Parathyroid adenoma (tissue), 2 donors: Measurements from ENCODE around the gene TAF11L4.
"Not testable (repeated sequence)": the region's sequence is repeated elsewhere in the genome, so short reads cannot be mapped to it uniquely, and the experiment has no call there.

Experiments
- H2AFZ ChIP-seq: fragments of 300-600 bp; sonication (generic); one replicate; pipeline ENCODE4 v1.7.0; 2017; ENCODE audit warnings: antibody characterized with exemption, mild to moderate bottlenecking
- H3K27ac ChIP-seq: fragments of 300-600 bp; sonication (generic); one replicate; pipeline ENCODE4 v1.7.0; 2017
- H3K27me3 ChIP-seq: fragments of 300-600 bp; sonication (generic); one replicate; pipeline ENCODE4 v1.7.0; 2017; ENCODE audit warnings: low read length; ENCODE audit not compliant: control insufficient read depth, insufficient read depth
- H3K36me3 ChIP-seq: fragments of 300-600 bp; sonication (generic); one replicate; pipeline ENCODE4 v1.7.0; 2017; ENCODE audit warnings: low read length; ENCODE audit not compliant: control insufficient read depth, insufficient read depth
- H3K4me1 ChIP-seq: fragments of 300-600 bp; sonication (generic); one replicate; pipeline ENCODE4 v1.7.0; 2017; ENCODE audit warnings: control low read depth
- H3K4me2 ChIP-seq: fragments of 300-600 bp; sonication (generic); one replicate; pipeline ENCODE4 v1.7.0; 2017; ENCODE audit warnings: low read length
- H3K4me3 ChIP-seq: fragments of 300-600 bp; sonication (generic); one replicate; pipeline ENCODE4 v1.7.0; 2017; ENCODE audit warnings: low read depth, low read length
- H3K79me2 ChIP-seq: fragments of 300-600 bp; sonication (generic); one replicate; pipeline ENCODE4 v1.7.0; 2017; ENCODE audit warnings: control low read depth
- H3K9ac ChIP-seq: fragments of 300-600 bp; sonication (generic); one replicate; pipeline ENCODE4 v1.7.0; 2017; ENCODE audit warnings: mild to moderate bottlenecking
- H3K9me3 ChIP-seq: fragments of 300-600 bp; sonication (generic); one replicate; pipeline ENCODE4 v1.7.0; 2017; ENCODE audit warnings: low read length; ENCODE audit not compliant: control insufficient read depth
- CTCF ChIP-seq: fragments of 300-600 bp; sonication (generic); IDR thresholded peaks from one replicate; pipeline ENCODE4 v1.7.0; 2017; ENCODE audit warnings: antibody characterized with exemption, mild to moderate bottlenecking
- donor health status: primary hyperparathyroidism.

The TAF11L4 gene

GRCh38 chr5:17521501-17521900 lies at the start of gene TAF11L4:
TSS of gene TAF11L4 (plus strand) at chr5:17521801.
- H3K4me1 ChIP-seq, H3K79me2 ChIP-seq, H3K36me3 ChIP-seq, H3K27ac ChIP-seq, H2AFZ ChIP-seq, H3K4me3 ChIP-seq, H3K9ac ChIP-seq, H3K27me3 ChIP-seq, H3K9me3 ChIP-seq, H3K4me2 ChIP-seq: not testable (repeated sequence)

DNA sequence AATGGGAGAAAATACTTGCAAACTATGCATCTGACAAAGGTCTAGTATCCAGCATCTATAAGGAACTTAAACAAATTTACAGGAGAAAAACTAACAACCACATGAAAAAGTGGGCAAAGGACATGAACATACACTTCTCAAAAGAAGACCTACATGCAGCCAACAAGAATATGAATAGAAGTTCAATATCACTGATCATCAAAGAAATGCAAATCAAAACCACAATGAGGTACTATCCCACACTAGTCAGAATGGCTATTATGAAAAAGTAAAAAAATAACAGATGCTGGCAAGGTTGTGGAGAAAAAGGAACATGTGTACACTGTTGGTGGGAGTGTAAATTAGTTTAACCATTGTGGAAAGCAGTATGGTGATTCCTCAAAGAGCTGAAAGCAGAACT lies 46.5 kb upstream of the TAF11L4 start:
- H3K36me3 ChIP-seq, H3K9me3 ChIP-seq, H3K27me3 ChIP-seq, H3K79me2 ChIP-seq, H3K4me3 ChIP-seq, H3K4me2 ChIP-seq, H2AFZ ChIP-seq, H3K9ac ChIP-seq, H3K27ac ChIP-seq, H3K4me1 ChIP-seq: not testable (repeated sequence)

DNA sequence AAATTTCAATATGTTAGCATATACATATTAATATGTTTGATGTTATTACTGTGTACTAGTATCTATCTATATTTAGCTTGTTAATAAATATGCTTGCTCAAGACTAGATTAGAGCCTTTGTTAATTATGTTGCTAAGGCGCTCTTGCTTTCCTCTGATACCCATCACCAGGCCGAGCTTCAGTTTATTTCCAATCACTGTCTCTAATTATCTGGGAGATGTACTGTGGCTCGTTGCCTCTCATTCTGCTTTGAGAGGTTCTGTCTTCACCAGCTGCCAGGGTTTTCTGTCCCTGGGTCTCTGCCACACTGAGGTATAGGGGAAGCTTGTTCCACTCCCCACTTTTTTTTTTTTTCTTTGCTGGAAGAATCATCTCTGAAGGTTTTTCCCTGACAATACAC lies 44.6 kb upstream of the TAF11L4 start:
- H3K4me1 ChIP-seq, result no peaks in the 10 kb centered on the region
- no peak overlapping the region for H2AFZ ChIP-seq
- no peaks in the 10 kb centered on the region for H3K36me3 ChIP-seq
- no peaks in the 10 kb centered on the region for H3K79me2 ChIP-seq
- H3K27ac ChIP-seq, result no peak overlapping the region
- H3K9me3 ChIP-seq, result no peaks in the 10 kb centered on the region
- TF ChIP-seq CTCF, result no peak
- no peak overlapping the region for H3K4me3 ChIP-seq
- H3K9ac ChIP-seq, result no peak overlapping the region
- H3K4me2 ChIP-seq, result no peak overlapping the region
- H3K27me3 ChIP-seq, result no peaks in the 10 kb centered on the region

- Histone ChIP-seq H3K4me3 (no peak overlapping the region), H3K9ac (no peak overlapping the region), H3K27ac (no peak overlapping the region), H3K4me2 (no peak overlapping the region), H3K36me3 (no peaks in the 10 kb centered on the region), H2AFZ (no peak overlapping the region), H3K27me3 (no peaks in the 10 kb centered on the region), H3K4me1 (no peaks in the 10 kb centered on the region), H3K9me3 (no peaks in the 10 kb centered on the region), H3K79me2 (no peaks in the 10 kb centered on the region)
- no peak for TF ChIP-seq CTCF
These were observed 43.9 kb upstream of the TAF11L4 start for GRCh38 chr5:17477573-17478265.

DNA sequence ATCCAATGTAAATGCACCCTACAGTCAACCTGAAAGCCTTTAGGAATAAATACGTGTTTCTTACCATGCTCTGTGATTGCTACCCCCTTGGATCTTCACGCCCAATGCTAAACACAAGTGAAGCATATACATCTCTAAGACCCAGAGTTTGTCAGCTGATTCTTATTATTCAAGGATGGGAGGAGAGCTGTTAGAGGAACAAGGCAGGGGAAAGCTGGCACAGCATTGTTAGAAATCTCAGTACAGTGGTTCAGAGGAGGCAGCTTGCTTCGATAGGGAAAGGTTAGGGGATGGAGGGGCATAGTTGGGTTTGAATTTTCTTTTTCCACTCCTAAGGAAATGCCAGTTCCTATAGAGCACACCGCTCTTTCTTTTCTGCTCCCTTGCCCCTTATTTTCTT lies 40.2 kb upstream of the TAF11L4 start:
- Histone ChIP-seq H3K36me3 (no peaks in the 10 kb centered on the region), H3K79me2 (no peaks in the 10 kb centered on the region), H3K27ac (no peak overlapping the region), H2AFZ (peak overlapping the region; percentile 14), H3K4me1 (no peaks in the 10 kb centered on the region), H3K27me3 (no peaks in the 10 kb centered on the region), H3K4me2 (no peak overlapping the region), H3K4me3 (no peak overlapping the region), H3K9ac (no peak overlapping the region), H3K9me3 (no peaks in the 10 kb centered on the region)
- TF ChIP-seq CTCF, result no peak

DNA sequence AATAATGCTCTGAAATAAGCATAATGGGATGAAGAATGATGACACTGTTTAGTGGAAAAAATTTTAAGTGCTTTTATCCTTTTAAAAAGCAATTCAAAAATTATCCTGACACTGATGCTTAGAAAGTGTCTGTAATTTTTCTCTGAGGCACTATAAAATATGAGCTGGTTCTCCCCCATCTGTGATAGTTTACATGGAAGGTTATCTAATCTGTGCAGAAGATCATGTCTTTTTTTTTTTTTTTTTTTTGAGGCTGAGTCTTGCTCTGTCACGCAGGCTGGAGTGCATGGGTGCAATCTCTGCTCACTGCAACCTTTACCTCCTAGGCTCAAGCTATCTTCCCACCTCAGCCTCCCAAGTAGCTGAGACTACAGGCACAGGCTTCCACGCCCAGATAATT lies 38.8 kb upstream of the TAF11L4 start:
- Histone ChIP-seq H3K79me2 (no peaks in the 10 kb centered on the region), H3K4me3 (no peak overlapping the region), H3K36me3 (no peaks in the 10 kb centered on the region), H3K27ac (no peak overlapping the region), H2AFZ (no peak overlapping the region), H3K9me3 (no peaks in the 10 kb centered on the region), H3K4me1 (no peaks in the 10 kb centered on the region), H3K4me2 (no peak overlapping the region), H3K27me3 (no peaks in the 10 kb centered on the region), H3K9ac (no peak overlapping the region)
- TF ChIP-seq CTCF, result no peak

DNA sequence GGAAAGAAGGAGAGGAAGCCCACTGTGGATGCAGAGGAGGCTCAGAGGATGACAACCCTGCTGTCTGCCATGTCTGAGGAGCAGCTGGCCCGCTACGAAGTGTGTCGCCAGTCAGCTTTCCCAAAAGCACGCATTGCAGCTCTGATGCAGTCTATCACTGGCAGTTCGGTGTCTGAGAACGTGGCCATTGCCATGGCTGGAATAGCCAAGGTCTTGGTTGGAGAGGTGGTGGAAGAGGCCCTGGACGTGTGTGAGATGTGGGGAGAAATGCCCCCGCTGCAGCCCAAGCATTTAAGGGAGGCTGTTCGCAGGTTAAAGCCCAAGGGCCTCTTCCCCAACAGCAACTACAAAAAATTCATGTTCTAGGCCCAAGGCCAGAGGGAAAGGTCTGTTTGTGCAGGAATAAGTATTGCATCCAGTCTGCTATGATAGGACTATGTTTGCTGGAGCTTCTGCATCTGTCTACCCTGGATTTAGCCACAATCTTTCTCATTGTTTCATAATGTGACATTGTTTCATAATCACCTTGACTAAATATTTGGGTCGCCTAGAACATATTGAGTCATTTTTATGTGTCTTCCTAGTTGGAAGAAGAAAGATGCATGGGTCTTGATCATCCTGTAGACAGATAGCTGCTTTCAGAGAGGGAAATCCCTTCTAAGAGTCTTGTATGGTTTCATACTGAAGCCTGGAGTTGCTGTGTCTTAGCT lies 35.0 kb upstream of the TAF11L4 start:
- H3K36me3 ChIP-seq, H3K4me1 ChIP-seq, H3K4me2 ChIP-seq, H3K9me3 ChIP-seq, H3K79me2 ChIP-seq, H3K27ac ChIP-seq, H3K9ac ChIP-seq, H3K4me3 ChIP-seq, H2AFZ ChIP-seq, H3K27me3 ChIP-seq: not testable (repeated sequence)
